Hematopoietic multipotent progenitor cell treated with erythropoietin and hydrocortisone succinate and interleukin-3 and kit ligand, for 15 days (in vitro differentiated cells): ENCODE results near the gene ZNF678.

Source experiments
- DNase-seq: peaks from one replicate; pipeline ENCODE4 v3.0.0-alpha.2; 2015; ENCODE audit warnings: low spot score

ZNF678 gene

GRCh38 chr1:227723474-227723873 lies 160.1 kb downstream of the ZNF678 start:
- no peak for DNase-seq

GRCh38 chr1:227725046-227725445 lies 161.7 kb downstream of the ZNF678 start:
- no peak for DNase-seq

GRCh38 chr1:227726318-227726717 lies 163.0 kb downstream of the ZNF678 start:
- DNase-seq, result no peak
